HepG2 (cell line): Measurements from ENCODE around the gene BTBD3. TPM values are rescaled to one million over a fixed set of nuclear protein-coding genes. Genes with fewer than 3 reads are reported as not detected.

Experiments used
- ATAC-seq: fragments of 200-7000 bp; cut with Tn5 transposase; 3 replicates; pipeline ENCODE4 v1.9.1; 2020; ENCODE audit warnings: mild to moderate bottlenecking, moderate library complexity
- BruUV-seq: library from RNA; stranded (reverse); fragments of 400-500 nt; replicated peaks from 2 replicates; lab custom pipeline; 2021; lab: Mats Ljungman, UMichigan
- CTCF ChIA-PET: fragments of 300-600 bp; formaldehyde crosslinking; extraction: SDS; loops from one replicate; lab custom pipeline; 2021; ENCODE audit warnings: low total read pairs, inconsistent platforms, low intra/inter-chr PET ratio; lab: Yijun Ruan, JAX
- POLR2A ChIA-PET: fragments of 350-600 bp; sonication (Branson Sonifier 250); formaldehyde crosslinking; loops from one replicate; lab custom pipeline; 2020; ENCODE audit warnings: antibody characterized with exemption, inconsistent platforms; lab: Yijun Ruan, JAX
- DNase-seq: peaks from one replicate; pipeline ENCODE4 v3.0.0-alpha.2; 2015; ENCODE audit warnings: low spot score
- FAIRE-seq: peaks from 3 replicates; lab custom pipeline; 2011; peaks lifted over from hg19 to GRCh38; lab: Jason Lieb, UNC
- H2AFZ ChIP-seq: one replicate; pipeline ENCODE4 v1.6.1; 2011; ENCODE audit warnings: low read length, inconsistent platforms
- H3K27ac ChIP-seq: fragments of 300-600 bp; 3 replicates; pipeline ENCODE4 v1.8.0; 2011; ENCODE audit warnings: mixed run types, mild to moderate bottlenecking, mixed read lengths, low read length, inconsistent platforms; ENCODE audit not compliant: insufficient read depth; ENCODE audit errors: extremely low read length
- H3K27me3 ChIP-seq, 2 experiments: fragments of 200-600 bp in 1 of 2; 2 replicates in 1 of 2; 3 replicates in 1 of 2; pipeline versions ENCODE4 v1.6.0 to v1.8.0; 2011; ENCODE audit warnings: low read length in 2 of 2, mild to moderate bottlenecking in 2 of 2, moderate library complexity in 2 of 2, inconsistent platforms in 1 of 2; ENCODE audit not compliant: insufficient read depth in 2 of 2, control insufficient read depth in 1 of 2
- H3K36me3 ChIP-seq, 2 experiments: fragments of 200-600 bp in 1 of 2; replicated peaks in 1 of 2; 2 replicates in 1 of 2; 3 replicates in 1 of 2; pipeline versions ENCODE4 v1.5.1 to v1.8.0; 2011; ENCODE audit warnings: low read length in 2 of 2, inconsistent platforms in 1 of 2; ENCODE audit not compliant: insufficient read depth in 2 of 2, control insufficient read depth in 1 of 2
- H3K4me1 ChIP-seq: 2 replicates; pipeline ENCODE4 v1.5.1; 2012; ENCODE audit warnings: low read length, inconsistent platforms; ENCODE audit not compliant: insufficient read depth
- H3K4me2 ChIP-seq: 2 replicates; pipeline ENCODE4 v1.6.0; 2011; ENCODE audit warnings: low read depth, low read length, inconsistent platforms
- H3K4me3 ChIP-seq, 3 experiments: fragments of 200-600 bp in 1 of 3; sonication (generic), shearing (Covaris generic) in 1 of 3; replicated peaks in 1 of 3; 2 replicates each; pipeline ENCODE4 v1.5.1; 2011 to 2016; ENCODE audit warnings: low read length in 3 of 3, inconsistent platforms in 2 of 3, low read depth in 2 of 3, mild to moderate bottlenecking in 2 of 3, control low read depth in 1 of 3, mixed read lengths in 1 of 3; ENCODE audit not compliant: insufficient read depth in 1 of 3
- H3K79me2 ChIP-seq: one replicate; pipeline ENCODE4 v1.6.1; 2011; ENCODE audit warnings: low read length, inconsistent platforms; ENCODE audit not compliant: insufficient read depth
- H3K9ac ChIP-seq: 2 replicates; pipeline ENCODE4 v1.6.0; 2011; ENCODE audit warnings: mild to moderate bottlenecking, low read depth, low read length, inconsistent platforms; ENCODE audit not compliant: insufficient read depth
- H3K9me3 ChIP-seq: 2 replicates; pipeline ENCODE4 v1.5.1; 2012; ENCODE audit warnings: mild to moderate bottlenecking, low read length
- H4K20me1 ChIP-seq: 2 replicates; pipeline ENCODE4 v1.6.0; 2011; ENCODE audit warnings: inconsistent platforms, mild to moderate bottlenecking, low read length, moderate library complexity; ENCODE audit not compliant: insufficient read depth
- CC2D1A ChIP-seq: sonication (generic); formaldehyde crosslinking; IDR thresholded peaks from 2 replicates; pipeline ENCODE4 v1.8.1; 2023; ENCODE audit warnings: mild to moderate bottlenecking, missing genetic modification reagents
- FOXP1 ChIP-seq, 2 experiments: fragments of 450-650 bp in 1 of 2; IDR thresholded peaks; 2 replicates each; pipeline ENCODE4 v1.6.1; 2017 to 2018; ENCODE audit warnings: antibody characterized with exemption in 1 of 2
- HNRNPK ChIP-seq: fragments of 200-400 bp; formaldehyde crosslinking; IDR thresholded peaks from 2 replicates; pipeline ENCODE4 v1.6.1; 2018; ENCODE audit warnings: low read length, low read depth, moderate library complexity, mild to moderate bottlenecking; ENCODE audit not compliant: poor library complexity, severe bottlenecking
- HOXA7 ChIP-seq: sonication (generic); formaldehyde crosslinking; IDR thresholded peaks from 2 replicates; pipeline ENCODE4 v1.8.1; 2022; ENCODE audit warnings: mild to moderate bottlenecking, missing genetic modification reagents, moderate library complexity
- IKZF1 ChIP-seq: fragments of 450-650 bp; IDR thresholded peaks from 2 replicates; pipeline ENCODE4 v1.7.1; 2016
- MIXL1 ChIP-seq: IDR thresholded peaks from 2 replicates; pipeline ENCODE4 v1.6.1; 2016
- PRMT3 ChIP-seq: sonication (generic); formaldehyde crosslinking; IDR thresholded peaks from 2 replicates; pipeline ENCODE4 v1.8.1; 2022; ENCODE audit warnings: low read depth, mild to moderate bottlenecking, moderate library complexity, missing genetic modification reagents, borderline replicate concordance
- SOX13 ChIP-seq, 3 experiments: fragments of 450-650 bp in 1 of 3; sonication (generic) in 1 of 3; formaldehyde crosslinking in 1 of 3; IDR thresholded peaks in 2 of 3; conservative IDR thresholded peaks in 1 of 3; 2 replicates each; pipeline versions ENCODE4 v1.5.0 to v1.6.1; 2016 to 2020; ENCODE audit warnings: antibody characterized with exemption in 1 of 3, mild to moderate bottlenecking in 1 of 3, missing compliant biosample characterization in 1 of 3, missing genetic modification reagents in 1 of 3, moderate library complexity in 1 of 3
- TCF12 ChIP-seq, 2 experiments: fragments of 450-650 bp in 1 of 2; sonication (generic) in 1 of 2; formaldehyde crosslinking in 1 of 2; IDR thresholded peaks; 2 replicates each; pipeline versions ENCODE4 v1.6.1 to v1.8.0; 2017 to 2022; ENCODE audit warnings: antibody characterized with exemption in 1 of 2, mild to moderate bottlenecking in 1 of 2, missing genetic modification reagents in 1 of 2, moderate library complexity in 1 of 2
- ZMYM3 ChIP-seq: sonication (generic); formaldehyde crosslinking; IDR thresholded peaks from 2 replicates; pipeline ENCODE4 v1.5.1; 2020; ENCODE audit warnings: mild to moderate bottlenecking, missing genetic modification reagents
- ZNF251 ChIP-seq: sonication (generic); formaldehyde crosslinking; IDR thresholded peaks from 2 replicates; pipeline ENCODE4 v1.9.0; 2021; ENCODE audit warnings: mild to moderate bottlenecking, missing genetic modification reagents
- ZNF644 ChIP-seq: IDR thresholded peaks from 2 replicates; pipeline ENCODE4 v1.6.1; 2016; ENCODE audit warnings: low read depth
- ZNF792 ChIP-seq: IDR thresholded peaks from 2 replicates; pipeline ENCODE4 v1.6.1; 2016
- WGBS: methylation state at CpG from one replicate; pipeline ENCODE4 v1.1.6; 2017; ENCODE audit warnings: low lambda C conversion rate; 5-methylcytosine and 5-hydroxymethylcytosine counted together
- in situ Hi-C: cut with HindIII; loops from 2 replicates; pipeline ENCODE4 v1.10.0; 2017; ENCODE audit warnings: low pct_unique_long_range_greater_than_20kb; ENCODE audit not compliant: extremely low pct_ligation_motif_present
- intact Hi-C: fragments of 100-400 bp; cut with micrococcal nuclease; formaldehyde crosslinking; loops from one replicate; pipeline ENCODE4 v1.10.0; 2022; ENCODE audit not compliant: unreplicated experiment
- polyA plus RNA-seq, 8 experiments: library from polyadenylated mRNA; depleted of rRNA in 3 of 8; stranded (reverse) in 7 of 8; unstranded in 1 of 8; fragments of >200 nt; fragmentation: Illumina TruSeq in 4 of 8; extraction: Trizol in 4 of 8; gene quantifications; 2 replicates each; pipeline versions ENCODE4 v1.2.1 to v1.2.3, GENCODE V29; 2011 to 2016; ENCODE audit warnings: low read depth in 4 of 8, missing spikeins in 1 of 8, mixed read lengths in 1 of 8; ENCODE audit not compliant: insufficient read depth in 1 of 8
- total RNA-seq, 5 experiments: library from RNA; depleted of rRNA; stranded (reverse); fragments of >200 nt; fragmentation: Illumina TruSeq; extraction: Trizol; gene quantifications; 2 replicates each; pipeline ENCODE4 v1.2.3, GENCODE V29; 2016; ENCODE audit warnings: low read depth in 1 of 5
- TF ChIP-seq, protein P1 (sequence below): sonication (generic); formaldehyde crosslinking; IDR thresholded peaks from 2 replicates; pipeline ENCODE4 v1.8.0; 2022; ENCODE audit warnings: missing genetic modification reagents, mild to moderate bottlenecking, moderate library complexity, borderline replicate concordance
- TF ChIP-seq, protein P2 (sequence below): IDR thresholded peaks from 2 replicates; pipeline ENCODE4 v1.6.1; 2016; ENCODE audit warnings: low read depth, control low read depth
- TF ChIP-seq, protein P3 (sequence below): sonication (generic); formaldehyde crosslinking; IDR thresholded peaks from 2 replicates; pipeline ENCODE4 v1.4.0; 2020; ENCODE audit warnings: mild to moderate bottlenecking, low read depth, missing genetic modification reagents

BTBD3 gene
- total and polyA plus RNA-seq, 2 of the 13 experiments (the other 11 are each of a cell fraction or from before 2014, with no cell fraction given) = 32.2 to 41.8 TPM

DNA sequence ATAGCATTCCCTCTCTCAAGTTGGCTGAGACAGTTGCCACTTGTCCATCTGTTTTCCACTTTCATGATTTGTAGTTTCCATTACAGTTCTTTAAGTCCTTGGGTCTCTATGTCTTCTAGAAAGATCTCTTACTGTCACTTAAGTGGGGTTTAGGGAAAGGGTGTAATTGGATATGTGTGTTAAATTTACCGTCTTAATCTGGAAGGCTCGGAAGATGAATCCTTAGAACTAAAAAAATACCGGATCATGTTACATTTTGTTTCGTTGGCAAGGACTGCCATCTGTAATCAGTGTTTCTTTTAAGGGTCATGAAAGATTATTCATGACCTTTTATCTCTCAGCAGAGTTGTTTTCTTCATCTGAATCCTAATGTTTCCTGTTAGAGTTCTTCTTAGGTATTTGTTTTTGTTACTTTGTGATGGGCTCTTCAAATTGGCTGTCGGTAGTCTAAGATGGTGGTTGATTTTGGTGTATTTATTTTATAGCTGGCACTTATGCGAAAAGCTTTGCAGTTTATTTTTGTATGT is 21.8 kb upstream of the BTBD3 start:
- peaks cover 92% of the 10 kb centered on the region for H3K79me2 ChIP-seq
- no TSS peak for BruUV-seq

DNA sequence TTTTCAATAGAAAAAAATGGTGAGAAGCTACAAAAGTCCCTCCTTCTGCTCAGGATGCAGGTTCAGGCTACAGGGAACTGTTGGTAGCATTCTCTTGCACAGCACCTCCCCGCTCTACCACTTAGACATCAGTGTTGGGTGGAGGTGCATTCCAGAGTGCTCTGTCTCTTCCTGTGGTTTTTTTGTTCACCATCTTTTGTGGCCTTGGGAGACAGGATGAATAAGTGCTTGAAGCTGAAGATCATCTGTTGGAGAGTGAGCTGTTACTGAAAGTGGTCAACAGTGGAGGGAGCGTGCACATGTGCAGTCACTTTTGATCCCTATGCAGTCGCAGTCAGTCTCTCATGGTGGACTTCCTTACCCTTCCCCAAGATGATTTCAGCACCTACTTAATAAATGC is 16.6 kb upstream of the BTBD3 start:
- no peaks in the 10 kb centered on the region for H3K36me3 ChIP-seq
- FAIRE-seq (no peak), ATAC-seq (peak; percentile 46; the same call in 2 of the 3 replicates), DNase-seq (peak; percentile 56)
- in situ Hi-C loops = no loop called here
- no peak overlapping the region for H3K27ac ChIP-seq
- WGBS = 100% methylated on average over 3 of the region's 3 CpGs
- no peak overlapping the region for H3K4me3 ChIP-seq
- no peaks in the 10 kb centered on the region for H3K27me3 ChIP-seq
- H2AFZ ChIP-seq = no peak overlapping the region
- no peaks in the 10 kb centered on the region for H4K20me1 ChIP-seq
- H3K4me2 ChIP-seq = no peak overlapping the region
- no peak overlapping the region for H3K9ac ChIP-seq
- ChIA-PET CTCF (no interaction called here), POLR2A (interaction anchor here (1.5 kb wide), 1 partner anchor 10 kb away, joined by 4 read pairs; no protein-coding TSS in a partner anchor)
- TF ChIP-seq TCF12 (IDR thresholded peaks at IDR 0.05) (no peak), TCF12 (CRISPR knock-in tag; IDR thresholded peaks at IDR 0.05) (no peak), ZNF251 (no peak), ZNF644 (CRISPR knock-in tag) (peak; percentile 8; the same call in 1 of the 2 replicates), SOX13 (IDR thresholded peaks at IDR 0.05) (no peak), SOX13 (CRISPR knock-in tag; conservative IDR thresholded peaks at IDR 0.05 in 1 of 2, IDR thresholded peaks at IDR 0.05 in 1 of 2) (peak in 1 of 2 experiments; percentile 35; a peak in 1 of 4 replicates), MIXL1 (CRISPR knock-in tag) (no peak), FOXP1 (IDR thresholded peaks at IDR 0.05) (no peak), FOXP1 (CRISPR knock-in tag; IDR thresholded peaks at IDR 0.05) (no peak), ZMYM3 (CRISPR knock-in tag) (no peak), CC2D1A (CRISPR knock-in tag) (no peak)
- TF ChIP-seq, protein P1, sequence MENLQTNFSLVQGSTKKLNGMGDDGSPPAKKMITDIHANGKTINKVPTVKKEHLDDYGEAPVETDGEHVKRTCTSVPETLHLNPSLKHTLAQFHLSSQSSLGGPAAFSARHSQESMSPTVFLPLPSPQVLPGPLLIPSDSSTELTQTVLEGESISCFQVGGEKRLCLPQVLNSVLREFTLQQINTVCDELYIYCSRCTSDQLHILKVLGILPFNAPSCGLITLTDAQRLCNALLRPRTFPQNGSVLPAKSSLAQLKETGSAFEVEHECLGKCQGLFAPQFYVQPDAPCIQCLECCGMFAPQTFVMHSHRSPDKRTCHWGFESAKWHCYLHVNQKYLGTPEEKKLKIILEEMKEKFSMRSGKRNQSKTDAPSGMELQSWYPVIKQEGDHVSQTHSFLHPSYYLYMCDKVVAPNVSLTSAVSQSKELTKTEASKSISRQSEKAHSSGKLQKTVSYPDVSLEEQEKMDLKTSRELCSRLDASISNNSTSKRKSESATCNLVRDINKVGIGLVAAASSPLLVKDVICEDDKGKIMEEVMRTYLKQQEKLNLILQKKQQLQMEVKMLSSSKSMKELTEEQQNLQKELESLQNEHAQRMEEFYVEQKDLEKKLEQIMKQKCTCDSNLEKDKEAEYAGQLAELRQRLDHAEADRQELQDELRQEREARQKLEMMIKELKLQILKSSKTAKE (CRISPR knock-in tag) = no peak
- TF ChIP-seq, protein P2, sequence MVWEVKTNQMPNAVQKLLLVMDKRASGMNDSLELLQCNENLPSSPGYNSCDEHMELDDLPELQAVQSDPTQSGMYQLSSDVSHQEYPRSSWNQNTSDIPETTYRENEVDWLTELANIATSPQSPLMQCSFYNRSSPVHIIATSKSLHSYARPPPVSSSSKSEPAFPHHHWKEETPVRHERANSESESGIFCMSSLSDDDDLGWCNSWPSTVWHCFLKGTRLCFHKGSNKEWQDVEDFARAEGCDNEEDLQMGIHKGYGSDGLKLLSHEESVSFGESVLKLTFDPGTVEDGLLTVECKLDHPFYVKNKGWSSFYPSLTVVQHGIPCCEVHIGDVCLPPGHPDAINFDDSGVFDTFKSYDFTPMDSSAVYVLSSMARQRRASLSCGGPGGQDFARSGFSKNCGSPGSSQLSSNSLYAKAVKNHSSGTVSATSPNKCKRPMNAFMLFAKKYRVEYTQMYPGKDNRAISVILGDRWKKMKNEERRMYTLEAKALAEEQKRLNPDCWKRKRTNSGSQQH = no peak
- TF ChIP-seq, protein P3, sequence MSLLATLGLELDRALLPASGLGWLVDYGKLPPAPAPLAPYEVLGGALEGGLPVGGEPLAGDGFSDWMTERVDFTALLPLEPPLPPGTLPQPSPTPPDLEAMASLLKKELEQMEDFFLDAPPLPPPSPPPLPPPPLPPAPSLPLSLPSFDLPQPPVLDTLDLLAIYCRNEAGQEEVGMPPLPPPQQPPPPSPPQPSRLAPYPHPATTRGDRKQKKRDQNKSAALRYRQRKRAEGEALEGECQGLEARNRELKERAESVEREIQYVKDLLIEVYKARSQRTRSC = no peak
- H3K4me1 ChIP-seq = 0 out of 2 replicates have a peak, but pooled peaks cover 8% of the 10 kb centered on the region
- intact Hi-C loops = no loop called here
- no peaks in the 10 kb centered on the region for H3K9me3 ChIP-seq
- H3K79me2 ChIP-seq = peaks cover 87% of the 10 kb centered on the region
- BruUV-seq = no TSS peak

More for the DNA sequence above, 21.8 kb upstream of the BTBD3 start:
- H3K27ac ChIP-seq = no peak overlapping the region
- intact Hi-C loops = no loop called here
- peaks cover 26% of the 10 kb centered on the region for H3K4me1 ChIP-seq
- 98% methylated on average over 6 of the region's 6 CpGs for WGBS
- CTCF ChIA-PET = no interaction called here
- no peaks in the 10 kb centered on the region for H3K9me3 ChIP-seq
- no peak for FAIRE-seq
- no peak overlapping the region for H2AFZ ChIP-seq
- no peaks in the 10 kb centered on the region for H3K36me3 ChIP-seq
- H3K4me3 ChIP-seq = no peak overlapping the region
- no peak for TF ChIP-seq PRMT3 (CRISPR knock-in tag)
- no peak for TF ChIP-seq HOXA7
- TF ChIP-seq HNRNPK = no peak
- TF ChIP-seq IKZF1 = no peak
- TF ChIP-seq ZNF792 (CRISPR knock-in tag) = no peak
- TF ChIP-seq, all 625 proteins: peak for 0
- Histone ChIP-seq H4K20me1 (peaks cover 14% of the 10 kb centered on the region), H3K27me3 (no peaks in the 10 kb centered on the region; a peak in 1 of 5 replicates), H3K9ac (no peak overlapping the region), H3K4me2 (no peak overlapping the region)
- DNase-seq = no peak
- ATAC-seq = no peak
- POLR2A ChIA-PET = no interaction called here
- in situ Hi-C loops = no loop called here
